ENCODE results near the gene WDR83.

The WDR83 gene

DNA sequence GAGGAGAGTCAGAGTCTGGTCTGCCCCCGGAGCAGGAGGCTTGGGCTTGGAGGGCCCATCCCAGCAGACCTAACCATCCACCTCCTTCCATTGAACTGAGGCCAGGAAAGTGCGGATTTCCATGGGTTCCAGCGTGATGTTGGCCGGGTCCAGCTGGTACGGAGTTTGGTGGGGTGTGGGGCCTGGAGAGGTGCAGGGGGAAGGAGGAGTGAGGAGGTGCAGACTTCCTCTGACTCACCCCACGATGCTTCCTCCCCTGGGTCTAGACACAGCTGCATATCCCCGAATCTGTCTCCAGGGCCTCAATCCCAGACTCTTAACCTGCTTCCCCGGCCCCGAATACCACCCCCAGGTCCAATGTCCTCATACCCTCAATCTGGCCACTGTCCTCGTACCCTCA, 20.1 kb upstream of the WDR83 start:
- no peaks in the 10 kb centered on the region for H3K27me3 Mint-ChIP-seq
- no peaks in the 10 kb centered on the region for H3K9me3 Mint-ChIP-seq
- H3K4me1 Mint-ChIP-seq (ENCODE audit: low read depth): no peaks in the 10 kb centered on the region
- H3K27ac Mint-ChIP-seq: no peak overlapping the region
- H3K4me3 Mint-ChIP-seq: no peak overlapping the region
- peaks cover 40% of the 10 kb centered on the region for H3K36me3 Mint-ChIP-seq (ENCODE audit: low read depth)

- Mint-ChIP-seq H3K4me1 (ENCODE audit: low read depth) (no peaks in the 10 kb centered on the region), H3K4me3 (no peak overlapping the region), H3K36me3 (ENCODE audit: low read depth) (peaks cover 45% of the 10 kb centered on the region), H3K27ac (no peak overlapping the region), H3K27me3 (no peaks in the 10 kb centered on the region), H3K9me3 (no peaks in the 10 kb centered on the region)
Observed at GRCh38 chr19:12647047-12647446, 19.6 kb upstream of the WDR83 start.

GRCh38 chr19:12647490-12648071, 19.0 kb upstream of the WDR83 start:
- no peaks in the 10 kb centered on the region for H3K27me3 Mint-ChIP-seq
- H3K36me3 Mint-ChIP-seq (ENCODE audit: low read depth): peaks cover 46% of the 10 kb centered on the region
- H3K27ac Mint-ChIP-seq: no peak overlapping the region
- no peaks in the 10 kb centered on the region for H3K4me1 Mint-ChIP-seq (ENCODE audit: low read depth)
- H3K4me3 Mint-ChIP-seq: no peak overlapping the region
- H3K9me3 Mint-ChIP-seq: no peaks in the 10 kb centered on the region

DNA sequence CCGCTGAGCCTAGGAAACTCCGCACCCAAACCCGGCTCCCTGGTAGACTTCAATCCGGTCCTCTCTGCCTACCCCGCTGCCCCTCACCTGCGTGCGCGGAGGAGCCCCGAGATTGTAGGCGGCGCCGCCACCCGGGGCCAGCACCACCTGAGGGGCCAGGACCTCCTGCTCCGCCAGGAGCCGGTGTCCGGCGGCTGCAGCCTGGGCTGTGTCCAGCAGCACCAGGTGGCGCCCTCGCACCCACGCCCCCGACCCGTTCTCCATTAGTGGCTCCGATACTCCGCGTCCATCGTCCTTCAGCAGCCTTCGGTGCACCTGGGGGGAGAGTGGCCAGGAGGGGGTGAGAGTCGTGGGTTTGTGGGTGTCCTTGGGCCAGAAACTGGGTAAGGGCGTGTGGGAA, 18.5 kb upstream of the WDR83 start:
- H3K36me3 Mint-ChIP-seq (ENCODE audit: low read depth): peaks cover 46% of the 10 kb centered on the region
- H3K4me3 Mint-ChIP-seq: no peak overlapping the region
- H3K27ac Mint-ChIP-seq: no peak overlapping the region
- H3K9me3 Mint-ChIP-seq: no peaks in the 10 kb centered on the region
- H3K27me3 Mint-ChIP-seq: no peaks in the 10 kb centered on the region
- no peaks in the 10 kb centered on the region for H3K4me1 Mint-ChIP-seq (ENCODE audit: low read depth)

DNA sequence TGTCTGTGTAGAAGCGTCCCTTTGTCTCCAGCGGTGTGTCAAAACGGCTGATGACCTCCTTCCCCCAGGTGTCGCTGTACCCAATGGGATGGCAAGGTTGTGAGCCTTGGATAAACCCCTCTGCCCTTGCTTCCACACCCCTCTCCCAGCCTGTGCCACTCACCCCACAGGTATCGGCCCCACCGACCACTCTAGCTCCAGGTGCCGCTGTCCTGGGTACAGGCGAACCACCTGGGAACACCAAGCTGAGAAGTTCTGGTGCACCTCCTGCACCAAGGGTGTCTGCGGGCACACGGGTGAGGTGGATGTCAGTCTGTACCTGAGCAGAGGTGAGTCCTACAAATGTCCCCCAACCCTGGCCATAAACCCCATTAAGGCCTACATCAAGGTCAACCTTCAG, 16.7 kb upstream of the WDR83 start:
- no peak overlapping the region for H3K4me3 Mint-ChIP-seq
- H3K36me3 Mint-ChIP-seq (ENCODE audit: low read depth): peaks cover 34% of the 10 kb centered on the region
- H3K4me1 Mint-ChIP-seq (ENCODE audit: low read depth): no peaks in the 10 kb centered on the region
- H3K27me3 Mint-ChIP-seq: no peaks in the 10 kb centered on the region
- H3K9me3 Mint-ChIP-seq: no peaks in the 10 kb centered on the region
- H3K27ac Mint-ChIP-seq: no peak overlapping the region

DNA sequence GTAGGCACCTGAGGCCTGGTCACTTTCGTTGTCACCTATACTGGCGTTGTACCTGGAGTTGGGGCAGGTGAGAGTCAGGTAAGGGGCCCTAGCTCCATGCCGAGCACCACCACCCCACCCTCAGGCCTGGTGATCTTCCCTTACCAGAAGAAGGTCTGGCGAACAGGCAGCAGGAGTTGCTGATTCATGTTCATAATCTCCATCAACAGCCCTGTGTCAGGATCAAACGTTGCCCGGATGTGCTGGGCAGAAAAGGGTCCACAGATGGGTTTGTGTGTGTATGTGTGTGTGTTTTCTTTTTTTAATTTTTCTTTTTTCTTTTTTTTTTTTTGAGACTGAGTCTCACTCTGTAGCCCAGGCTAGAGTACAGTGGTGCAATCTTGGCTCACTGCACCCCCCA, 14.4 kb upstream of the WDR83 start:
- Mint-ChIP-seq H3K4me3 (no peak overlapping the region), H3K27me3 (no peaks in the 10 kb centered on the region), H3K27ac (no peak overlapping the region), H3K9me3 (no peaks in the 10 kb centered on the region), H3K36me3 (ENCODE audit: low read depth) (peaks cover 49% of the 10 kb centered on the region), H3K4me1 (ENCODE audit: low read depth) (no peaks in the 10 kb centered on the region)

- Mint-ChIP-seq H3K4me1 (ENCODE audit: low read depth) (no peaks in the 10 kb centered on the region), H3K4me3 (no peak overlapping the region), H3K27me3 (no peaks in the 10 kb centered on the region), H3K27ac (no peak overlapping the region), H3K9me3 (no peaks in the 10 kb centered on the region), H3K36me3 (ENCODE audit: low read depth) (peaks cover 55% of the 10 kb centered on the region)
Observed at GRCh38 chr19:12655546-12655945, 11.1 kb upstream of the WDR83 start.

DNA sequence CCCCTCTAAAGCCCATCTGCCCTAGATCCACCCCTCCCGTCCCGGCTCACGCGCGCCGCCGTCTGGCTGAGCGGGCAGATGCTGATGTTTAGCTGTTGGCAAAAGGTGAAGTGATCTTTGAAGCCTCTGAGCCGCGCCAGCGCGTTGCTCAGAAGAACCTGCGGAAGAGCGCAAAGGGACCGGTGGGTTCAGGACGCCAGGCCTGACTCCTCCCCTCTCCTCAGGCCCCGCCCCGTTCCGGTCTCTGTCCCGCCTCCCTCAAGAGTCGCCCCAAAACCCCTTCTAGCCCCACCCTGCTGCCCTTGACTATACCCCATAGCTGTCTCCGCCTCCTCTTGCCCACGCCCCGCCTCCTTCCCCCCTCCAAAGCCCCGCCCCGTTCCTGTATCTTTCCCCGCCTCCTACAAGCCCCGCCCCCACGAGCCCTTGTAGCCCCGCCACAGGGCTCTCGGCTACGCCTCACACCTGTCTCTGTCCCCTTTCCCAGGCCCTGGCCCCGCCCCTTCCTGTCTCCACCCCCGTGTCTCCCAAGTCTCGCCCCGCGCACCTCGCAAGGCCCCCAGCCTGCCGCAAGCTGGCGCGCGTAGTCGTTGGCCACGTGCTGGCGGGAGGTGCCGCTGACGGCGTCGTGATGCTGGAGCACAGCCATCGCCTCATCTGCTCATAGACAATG, 9.6 kb upstream of the WDR83 start:
- H3K27ac Mint-ChIP-seq: no peak overlapping the region

DNA sequence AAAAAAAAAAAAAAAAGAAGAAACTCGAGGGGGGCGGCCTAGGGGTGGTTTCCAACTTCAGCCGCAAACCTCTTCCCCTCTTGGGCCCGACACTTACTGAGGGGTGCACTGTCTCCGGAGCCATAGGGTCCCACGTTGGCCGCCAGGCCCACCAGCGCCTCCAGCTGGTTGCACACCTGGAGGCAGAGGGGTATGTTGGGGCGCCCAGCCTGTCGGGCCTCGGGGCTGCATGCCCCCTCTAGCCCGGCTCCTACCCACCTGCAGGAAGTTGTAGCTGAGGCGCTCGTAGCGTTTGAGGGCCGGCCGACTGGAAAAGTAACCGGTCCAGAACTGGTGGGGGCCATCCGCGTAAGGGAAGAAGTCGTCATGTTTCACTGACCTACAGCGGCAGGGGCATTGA, 8.6 kb upstream of the WDR83 start:
- no peaks in the 10 kb centered on the region for H3K4me1 Mint-ChIP-seq (ENCODE audit: low read depth)
- peaks cover 43% of the 10 kb centered on the region for H3K36me3 Mint-ChIP-seq (ENCODE audit: low read depth)
- no peak overlapping the region for H3K27ac Mint-ChIP-seq
- H3K4me3 Mint-ChIP-seq: no peak overlapping the region
- H3K9me3 Mint-ChIP-seq: no peaks in the 10 kb centered on the region
- H3K27me3 Mint-ChIP-seq: no peaks in the 10 kb centered on the region

More for the DNA sequence above, 9.6 kb upstream of the WDR83 start:
- Mint-ChIP-seq H3K9me3 (no peaks in the 10 kb centered on the region), H3K36me3 (ENCODE audit: low read depth) (peaks cover 42% of the 10 kb centered on the region), H3K4me1 (ENCODE audit: low read depth) (no peaks in the 10 kb centered on the region), H3K4me3 (no peak overlapping the region), H3K27me3 (no peaks in the 10 kb centered on the region)

DNA sequence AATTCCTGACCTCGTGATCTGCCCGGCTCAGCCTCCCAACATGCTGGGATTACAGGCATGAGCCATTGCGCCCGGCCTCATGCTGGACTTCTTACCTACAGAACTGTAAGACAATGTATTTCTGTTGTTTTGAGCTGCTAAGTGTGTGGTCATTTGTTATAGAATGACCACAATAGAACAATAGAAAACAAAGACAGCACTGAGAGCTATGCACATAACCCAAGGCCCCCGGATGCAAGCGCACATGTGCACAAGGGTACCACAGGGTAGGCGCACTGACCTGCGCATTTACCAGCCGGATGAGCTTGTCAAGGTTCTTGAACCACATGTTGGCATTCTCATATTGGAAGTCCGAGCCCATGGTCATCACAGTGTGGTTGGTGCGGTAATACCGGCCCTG, 5.6 kb upstream of the WDR83 start:
- Mint-ChIP-seq H3K4me1 (ENCODE audit: low read depth) (peaks cover 24% of the 10 kb centered on the region), H3K36me3 (ENCODE audit: low read depth) (peaks cover 55% of the 10 kb centered on the region), H3K4me3 (no peak overlapping the region), H3K27me3 (no peaks in the 10 kb centered on the region), H3K9me3 (no peaks in the 10 kb centered on the region), H3K27ac (no peak overlapping the region)

DNA sequence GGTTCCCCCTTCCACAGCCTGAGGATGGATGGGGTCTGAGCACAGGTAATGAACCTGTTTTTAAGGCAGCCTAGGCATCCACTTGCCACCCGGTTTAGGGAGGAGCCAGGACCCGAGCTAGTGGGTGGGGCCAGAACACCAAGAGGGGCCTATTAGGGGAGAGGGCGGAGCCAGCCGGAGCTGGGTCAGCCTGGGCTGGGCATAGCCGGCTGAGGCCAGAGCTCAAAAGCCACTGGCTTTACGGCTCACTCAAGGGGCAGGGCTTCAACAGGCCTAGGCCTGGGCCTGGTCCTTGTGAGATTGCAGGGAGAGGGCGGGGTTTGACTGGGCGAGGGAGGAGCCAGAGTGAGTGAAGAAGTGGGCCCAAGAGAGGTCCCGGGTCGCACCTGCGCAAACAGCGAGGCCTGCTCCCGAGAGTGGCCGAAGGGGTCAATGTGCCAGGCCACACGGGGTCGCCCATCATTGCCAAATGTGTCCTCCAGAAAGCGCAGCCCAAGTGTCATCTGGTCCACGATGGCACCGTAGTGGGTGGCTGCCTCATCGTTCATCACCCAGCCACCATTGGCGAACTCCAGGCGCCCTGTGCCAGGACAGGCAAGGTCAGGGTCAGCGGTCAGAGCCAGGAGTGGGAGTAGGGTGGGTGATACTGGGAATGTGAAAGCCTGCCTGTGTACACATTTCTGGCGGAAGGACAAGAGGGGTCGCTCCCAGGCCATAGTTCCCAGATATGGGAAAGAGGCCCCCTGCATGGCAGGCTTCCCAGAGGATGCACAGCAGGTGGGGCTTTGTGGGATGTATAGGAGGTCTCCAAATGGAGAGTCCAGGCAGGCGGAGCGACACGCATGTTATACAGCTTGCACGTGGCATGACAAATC, 2.0 kb upstream of the WDR83 start:
- Mint-ChIP-seq H3K4me3 (peak overlapping the region; percentile 97), H3K4me1 (ENCODE audit: low read depth) (peaks cover 52% of the 10 kb centered on the region), H3K27ac (peak overlapping the region; percentile 95), H3K27me3 (no peaks in the 10 kb centered on the region), H3K9me3 (no peaks in the 10 kb centered on the region), H3K36me3 (ENCODE audit: low read depth) (peaks cover 34% of the 10 kb centered on the region)

DNA sequence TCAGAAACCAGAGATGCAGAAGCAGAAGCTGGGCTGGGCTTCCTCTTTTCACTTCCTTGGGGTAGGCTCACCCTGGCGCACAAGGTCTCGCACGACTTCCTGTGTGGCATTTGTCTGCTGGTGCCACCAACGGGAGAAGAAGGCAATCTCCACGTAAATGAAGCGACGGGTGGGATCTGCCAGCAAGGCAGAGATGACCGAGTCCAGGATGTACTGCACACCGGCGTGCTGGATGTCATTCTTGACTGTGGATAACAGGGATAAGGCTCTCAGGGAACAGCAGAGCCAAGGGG, 1.4 kb upstream of the WDR83 start:
- no peaks in the 10 kb centered on the region for H3K9me3 Mint-ChIP-seq
- peaks cover 28% of the 10 kb centered on the region for H3K36me3 Mint-ChIP-seq (ENCODE audit: low read depth)
- peak overlapping the region; percentile 95 for H3K27ac Mint-ChIP-seq
- peaks cover 52% of the 10 kb centered on the region for H3K4me1 Mint-ChIP-seq (ENCODE audit: low read depth)
- no peaks in the 10 kb centered on the region for H3K27me3 Mint-ChIP-seq
- peak overlapping the region; percentile 97 for H3K4me3 Mint-ChIP-seq

DNA sequence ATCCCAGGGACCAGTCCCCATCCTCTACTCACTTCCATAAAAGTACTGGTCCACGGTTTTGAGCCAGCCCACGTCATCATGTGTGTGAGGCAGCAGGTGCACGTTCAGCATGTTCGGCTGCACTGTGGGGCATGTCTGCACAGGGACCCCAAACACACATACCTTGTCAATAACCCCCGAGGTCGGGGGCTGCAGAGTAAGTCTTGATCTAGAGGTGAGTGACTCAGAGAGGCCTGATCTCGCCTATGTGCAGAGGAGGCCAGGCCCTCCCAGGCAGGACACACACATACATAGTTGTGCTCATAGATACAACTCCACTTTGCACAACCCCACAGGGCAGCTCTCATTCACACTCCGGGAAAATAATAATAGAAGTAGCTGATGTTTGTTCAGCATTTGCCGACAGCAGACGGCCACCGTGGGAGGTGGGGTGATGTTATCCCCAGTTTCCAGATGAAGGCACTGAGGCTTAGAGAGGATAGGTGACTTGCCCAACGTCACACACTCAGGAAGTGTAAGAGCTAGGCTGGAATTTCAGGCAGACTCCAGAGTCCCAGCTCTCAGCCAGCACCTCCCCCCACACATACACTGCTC, 839 bp upstream of the WDR83 start:
- H3K9me3 Mint-ChIP-seq: no peaks in the 10 kb centered on the region
- H3K4me3 Mint-ChIP-seq: peak overlapping the region; percentile 97
- peak overlapping the region; percentile 95 for H3K27ac Mint-ChIP-seq
- H3K27me3 Mint-ChIP-seq: no peaks in the 10 kb centered on the region
- peaks cover 58% of the 10 kb centered on the region for H3K4me1 Mint-ChIP-seq (ENCODE audit: low read depth)
- peaks cover 29% of the 10 kb centered on the region for H3K36me3 Mint-ChIP-seq (ENCODE audit: low read depth)

DNA sequence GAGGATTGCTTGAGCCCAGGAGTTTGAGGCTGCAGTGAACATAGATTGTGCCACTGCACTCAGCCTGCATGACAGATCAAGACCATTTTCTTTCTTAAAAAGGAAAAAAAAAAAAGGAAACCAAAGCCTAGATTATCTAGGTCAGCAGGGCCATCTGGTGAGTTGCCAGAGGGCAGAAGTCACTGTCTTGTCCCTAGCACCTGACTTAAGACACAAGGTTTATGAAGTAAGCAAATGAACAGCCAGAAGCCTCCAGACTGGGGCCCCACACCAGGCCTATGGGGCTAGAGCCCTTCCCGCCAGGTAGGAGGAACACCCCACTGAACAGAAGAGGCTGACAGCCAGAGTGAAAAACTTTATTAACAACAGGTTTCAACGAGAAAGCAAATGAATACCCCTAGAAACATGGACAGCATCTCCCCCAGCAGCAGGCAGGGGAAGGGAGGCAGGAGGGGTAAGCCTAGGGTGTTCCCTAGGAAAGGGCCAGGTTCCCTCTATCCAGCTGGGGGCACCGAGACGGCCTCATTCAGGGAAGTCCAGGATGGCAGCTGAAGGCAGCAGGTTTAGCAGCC, 1.2 kb downstream of the WDR83 start:
- Mint-ChIP-seq H3K4me1 (ENCODE audit: low read depth) (peaks cover 65% of the 10 kb centered on the region), H3K27ac (peak overlapping the region; percentile 100), H3K4me3 (peak overlapping the region; percentile 92), H3K36me3 (ENCODE audit: low read depth) (peaks cover 35% of the 10 kb centered on the region), H3K27me3 (no peaks in the 10 kb centered on the region), H3K9me3 (no peaks in the 10 kb centered on the region)

DNA sequence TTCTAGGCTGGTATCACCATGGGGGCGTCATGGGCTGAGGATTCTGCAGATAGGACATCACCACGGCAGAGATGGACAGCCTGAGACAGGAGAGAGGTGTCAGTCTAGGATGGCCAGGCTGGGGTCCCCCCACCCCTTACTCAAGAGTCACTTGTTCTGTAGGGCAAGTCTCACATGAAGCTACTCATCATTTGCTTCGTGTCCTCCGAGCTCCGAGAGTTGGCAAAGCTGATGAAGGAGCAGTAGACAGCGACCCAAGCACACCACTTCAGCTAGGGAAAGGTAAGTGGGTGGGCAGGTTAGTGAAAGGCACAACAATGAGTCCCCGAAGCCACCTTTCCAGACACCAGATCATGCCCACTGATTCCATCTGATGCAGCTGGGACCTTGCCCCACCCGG, 1.7 kb downstream of the WDR83 start:
- H3K36me3 Mint-ChIP-seq (ENCODE audit: low read depth): peaks cover 31% of the 10 kb centered on the region
- H3K27me3 Mint-ChIP-seq: no peaks in the 10 kb centered on the region
- no peaks in the 10 kb centered on the region for H3K9me3 Mint-ChIP-seq
- H3K27ac Mint-ChIP-seq: peak overlapping the region; percentile 100
- peak overlapping the region; percentile 92 for H3K4me3 Mint-ChIP-seq
- H3K4me1 Mint-ChIP-seq (ENCODE audit: low read depth): peaks cover 65% of the 10 kb centered on the region

All from stimulated activated naive CD8-positive, alpha-beta T cell treated with anti-CD3 and anti-CD28 coated beads, Interleukin-15, Interleukin-2, amounts not matched to agents 100 ng/mL and 50 ng/mL, for 24 hours (primary cell).